HepG2 (cell line): ENCODE results near the gene TOGARAM1. TPM values are rescaled to one million over a fixed set of nuclear protein-coding genes. Genes with fewer than 3 reads are reported as not detected.

Source experiments
- ATAC-seq: fragments of 200-7000 bp; cut with Tn5 transposase; 3 replicates; pipeline ENCODE4 v1.9.1; 2020; ENCODE audit warnings: mild to moderate bottlenecking, moderate library complexity
- BruUV-seq: library from RNA; stranded (reverse); fragments of 400-500 nt; replicated peaks from 2 replicates; lab custom pipeline; 2021; lab: Mats Ljungman, UMichigan
- CTCF ChIA-PET: fragments of 300-600 bp; formaldehyde crosslinking; extraction: SDS; loops from one replicate; lab custom pipeline; 2021; ENCODE audit warnings: low total read pairs, inconsistent platforms, low intra/inter-chr PET ratio; lab: Yijun Ruan, JAX
- POLR2A ChIA-PET: fragments of 350-600 bp; sonication (Branson Sonifier 250); formaldehyde crosslinking; loops from one replicate; lab custom pipeline; 2020; ENCODE audit warnings: antibody characterized with exemption, inconsistent platforms; lab: Yijun Ruan, JAX
- DNase-seq: peaks from one replicate; pipeline ENCODE4 v3.0.0-alpha.2; 2015; ENCODE audit warnings: low spot score
- FAIRE-seq: peaks from 3 replicates; lab custom pipeline; 2011; peaks lifted over from hg19 to GRCh38; lab: Jason Lieb, UNC
- H2AFZ ChIP-seq: one replicate; pipeline ENCODE4 v1.6.1; 2011; ENCODE audit warnings: low read length, inconsistent platforms
- H3K27ac ChIP-seq: fragments of 300-600 bp; 3 replicates; pipeline ENCODE4 v1.8.0; 2011; ENCODE audit warnings: mixed run types, mild to moderate bottlenecking, mixed read lengths, low read length, inconsistent platforms; ENCODE audit not compliant: insufficient read depth; ENCODE audit errors: extremely low read length
- H3K27me3 ChIP-seq, 2 experiments: fragments of 200-600 bp in 1 of 2; 2 replicates in 1 of 2; 3 replicates in 1 of 2; pipeline versions ENCODE4 v1.6.0 to v1.8.0; 2011; ENCODE audit warnings: low read length in 2 of 2, mild to moderate bottlenecking in 2 of 2, moderate library complexity in 2 of 2, inconsistent platforms in 1 of 2; ENCODE audit not compliant: insufficient read depth in 2 of 2, control insufficient read depth in 1 of 2
- H3K36me3 ChIP-seq, 2 experiments: fragments of 200-600 bp in 1 of 2; replicated peaks in 1 of 2; 2 replicates in 1 of 2; 3 replicates in 1 of 2; pipeline versions ENCODE4 v1.5.1 to v1.8.0; 2011; ENCODE audit warnings: low read length in 2 of 2, inconsistent platforms in 1 of 2; ENCODE audit not compliant: insufficient read depth in 2 of 2, control insufficient read depth in 1 of 2
- H3K4me1 ChIP-seq: 2 replicates; pipeline ENCODE4 v1.5.1; 2012; ENCODE audit warnings: low read length, inconsistent platforms; ENCODE audit not compliant: insufficient read depth
- H3K4me2 ChIP-seq: 2 replicates; pipeline ENCODE4 v1.6.0; 2011; ENCODE audit warnings: low read depth, low read length, inconsistent platforms
- H3K4me3 ChIP-seq, 3 experiments: fragments of 200-600 bp in 1 of 3; sonication (generic), shearing (Covaris generic) in 1 of 3; replicated peaks in 1 of 3; 2 replicates each; pipeline ENCODE4 v1.5.1; 2011 to 2016; ENCODE audit warnings: low read length in 3 of 3, inconsistent platforms in 2 of 3, low read depth in 2 of 3, mild to moderate bottlenecking in 2 of 3, control low read depth in 1 of 3, mixed read lengths in 1 of 3; ENCODE audit not compliant: insufficient read depth in 1 of 3
- H3K79me2 ChIP-seq: one replicate; pipeline ENCODE4 v1.6.1; 2011; ENCODE audit warnings: low read length, inconsistent platforms; ENCODE audit not compliant: insufficient read depth
- H3K9ac ChIP-seq: 2 replicates; pipeline ENCODE4 v1.6.0; 2011; ENCODE audit warnings: mild to moderate bottlenecking, low read depth, low read length, inconsistent platforms; ENCODE audit not compliant: insufficient read depth
- H3K9me3 ChIP-seq: 2 replicates; pipeline ENCODE4 v1.5.1; 2012; ENCODE audit warnings: mild to moderate bottlenecking, low read length
- H4K20me1 ChIP-seq: 2 replicates; pipeline ENCODE4 v1.6.0; 2011; ENCODE audit warnings: inconsistent platforms, mild to moderate bottlenecking, low read length, moderate library complexity; ENCODE audit not compliant: insufficient read depth
- HES4 ChIP-seq: sonication (generic); formaldehyde crosslinking; IDR thresholded peaks from 2 replicates; pipeline ENCODE4 v1.9.0; 2021; ENCODE audit warnings: mild to moderate bottlenecking, missing genetic modification reagents, borderline replicate concordance
- HMGA1 ChIP-seq: sonication (generic); formaldehyde crosslinking; conservative IDR thresholded peaks from 2 replicates; pipeline ENCODE4 v1.4.0; 2020; ENCODE audit warnings: missing genetic modification reagents
- HNRNPK ChIP-seq: fragments of 200-400 bp; formaldehyde crosslinking; IDR thresholded peaks from 2 replicates; pipeline ENCODE4 v1.6.1; 2018; ENCODE audit warnings: low read length, low read depth, moderate library complexity, mild to moderate bottlenecking; ENCODE audit not compliant: poor library complexity, severe bottlenecking
- KDM4B ChIP-seq: sonication (generic); formaldehyde crosslinking; IDR thresholded peaks from 2 replicates; pipeline ENCODE4 v1.4.0; 2020; ENCODE audit warnings: missing genetic modification reagents
- MXI1 ChIP-seq: IDR thresholded peaks from 3 replicates; pipeline ENCODE4 v1.6.1; 2012; ENCODE audit warnings: low read depth, low read length, inconsistent platforms, borderline replicate concordance
- ZC3H13 ChIP-seq: sonication (generic); formaldehyde crosslinking; IDR thresholded peaks from 2 replicates; pipeline ENCODE4 v1.8.1; 2023; ENCODE audit warnings: mild to moderate bottlenecking, missing genetic modification reagents, moderate library complexity
- ZNF530 ChIP-seq: sonication (generic); formaldehyde crosslinking; IDR thresholded peaks from 2 replicates; pipeline ENCODE4 v1.5.0; 2020; ENCODE audit warnings: low read depth, mild to moderate bottlenecking, missing genetic modification reagents
- WGBS: methylation state at CpG from one replicate; pipeline ENCODE4 v1.1.6; 2017; ENCODE audit warnings: low lambda C conversion rate; 5-methylcytosine and 5-hydroxymethylcytosine counted together
- in situ Hi-C: cut with HindIII; loops from 2 replicates; pipeline ENCODE4 v1.10.0; 2017; ENCODE audit warnings: low pct_unique_long_range_greater_than_20kb; ENCODE audit not compliant: extremely low pct_ligation_motif_present
- intact Hi-C: fragments of 100-400 bp; cut with micrococcal nuclease; formaldehyde crosslinking; loops from one replicate; pipeline ENCODE4 v1.10.0; 2022; ENCODE audit not compliant: unreplicated experiment
- polyA plus RNA-seq, 8 experiments: library from polyadenylated mRNA; depleted of rRNA in 3 of 8; stranded (reverse) in 7 of 8; unstranded in 1 of 8; fragments of >200 nt; fragmentation: Illumina TruSeq in 4 of 8; extraction: Trizol in 4 of 8; gene quantifications; 2 replicates each; pipeline versions ENCODE4 v1.2.1 to v1.2.3, GENCODE V29; 2011 to 2016; ENCODE audit warnings: low read depth in 4 of 8, missing spikeins in 1 of 8, mixed read lengths in 1 of 8; ENCODE audit not compliant: insufficient read depth in 1 of 8
- total RNA-seq, 5 experiments: library from RNA; depleted of rRNA; stranded (reverse); fragments of >200 nt; fragmentation: Illumina TruSeq; extraction: Trizol; gene quantifications; 2 replicates each; pipeline ENCODE4 v1.2.3, GENCODE V29; 2016; ENCODE audit warnings: low read depth in 1 of 5
- TF ChIP-seq, protein P1 (sequence below): sonication (generic); formaldehyde crosslinking; IDR thresholded peaks from 2 replicates; pipeline ENCODE4 v1.4.0; 2020; ENCODE audit warnings: missing genetic modification reagents
- TF ChIP-seq, protein P2 (sequence below): sonication (generic); formaldehyde crosslinking; IDR thresholded peaks from 2 replicates; pipeline ENCODE4 v1.5.1; 2020; ENCODE audit warnings: mild to moderate bottlenecking, missing genetic modification reagents
- TF ChIP-seq, protein P3 (sequence below): sonication (generic); formaldehyde crosslinking; IDR thresholded peaks from 2 replicates; pipeline ENCODE4 v1.4.0; 2020; ENCODE audit warnings: mild to moderate bottlenecking, missing genetic modification reagents

The TOGARAM1 gene
- total and polyA plus RNA-seq, 2 of the 13 experiments (the other 11 are each of a cell fraction or from before 2014, with no cell fraction given): 5.6 to 9.8 TPM

DNA sequence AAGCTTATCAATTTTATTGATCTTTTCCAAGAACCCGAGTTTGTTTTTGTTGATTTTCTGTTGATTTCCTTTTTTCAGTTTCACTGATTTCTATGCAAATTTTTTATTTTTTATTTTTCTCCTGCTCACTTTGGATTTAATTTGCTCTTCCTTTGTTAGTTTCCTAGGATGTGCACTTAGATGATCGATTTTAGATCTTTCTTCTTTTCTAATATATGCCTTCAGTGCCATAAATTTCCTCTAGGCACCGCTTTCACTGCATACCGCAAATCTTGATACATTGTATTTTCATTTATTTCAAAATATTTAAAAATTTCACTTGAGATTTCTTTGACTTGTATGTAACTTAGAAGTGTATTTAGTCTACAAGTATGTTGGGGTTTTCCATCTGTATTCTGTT lies 9.5 kb downstream of the TOGARAM1 start:
- Histone ChIP-seq H3K4me3 (no peak overlapping the region), H3K9ac (no peak overlapping the region), H3K79me2 (peaks cover 90% of the 10 kb centered on the region), H3K27me3 (no peaks in the 10 kb centered on the region), H3K36me3 (no peaks in the 10 kb centered on the region), H2AFZ (no peak overlapping the region), H3K4me2 (no peak overlapping the region), H3K9me3 (peaks cover 9% of the 10 kb centered on the region; the same call in 1 of the 2 replicates), H4K20me1 (no peaks in the 10 kb centered on the region), H3K4me1 (peaks cover 30% of the 10 kb centered on the region), H3K27ac (no peak overlapping the region)
- FAIRE-seq (no peak), DNase-seq (no peak), ATAC-seq (no peak)
- ChIA-PET CTCF (no interaction called here), POLR2A (no interaction called here)
- 69% methylated on average over 4 of the region's 4 CpGs for WGBS
- BruUV-seq: no TSS peak
- intact Hi-C loops: no loop called here
- in situ Hi-C loops: no loop called here
- TF ChIP-seq, protein P1, sequence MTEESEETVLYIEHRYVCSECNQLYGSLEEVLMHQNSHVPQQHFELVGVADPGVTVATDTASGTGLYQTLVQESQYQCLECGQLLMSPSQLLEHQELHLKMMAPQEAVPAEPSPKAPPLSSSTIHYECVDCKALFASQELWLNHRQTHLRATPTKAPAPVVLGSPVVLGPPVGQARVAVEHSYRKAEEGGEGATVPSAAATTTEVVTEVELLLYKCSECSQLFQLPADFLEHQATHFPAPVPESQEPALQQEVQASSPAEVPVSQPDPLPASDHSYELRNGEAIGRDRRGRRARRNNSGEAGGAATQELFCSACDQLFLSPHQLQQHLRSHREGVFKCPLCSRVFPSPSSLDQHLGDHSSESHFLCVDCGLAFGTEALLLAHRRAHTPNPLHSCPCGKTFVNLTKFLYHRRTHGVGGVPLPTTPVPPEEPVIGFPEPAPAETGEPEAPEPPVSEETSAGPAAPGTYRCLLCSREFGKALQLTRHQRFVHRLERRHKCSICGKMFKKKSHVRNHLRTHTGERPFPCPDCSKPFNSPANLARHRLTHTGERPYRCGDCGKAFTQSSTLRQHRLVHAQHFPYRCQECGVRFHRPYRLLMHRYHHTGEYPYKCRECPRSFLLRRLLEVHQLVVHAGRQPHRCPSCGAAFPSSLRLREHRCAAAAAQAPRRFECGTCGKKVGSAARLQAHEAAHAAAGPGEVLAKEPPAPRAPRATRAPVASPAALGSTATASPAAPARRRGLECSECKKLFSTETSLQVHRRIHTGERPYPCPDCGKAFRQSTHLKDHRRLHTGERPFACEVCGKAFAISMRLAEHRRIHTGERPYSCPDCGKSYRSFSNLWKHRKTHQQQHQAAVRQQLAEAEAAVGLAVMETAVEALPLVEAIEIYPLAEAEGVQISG (CRISPR knock-in tag): no peak

DNA sequence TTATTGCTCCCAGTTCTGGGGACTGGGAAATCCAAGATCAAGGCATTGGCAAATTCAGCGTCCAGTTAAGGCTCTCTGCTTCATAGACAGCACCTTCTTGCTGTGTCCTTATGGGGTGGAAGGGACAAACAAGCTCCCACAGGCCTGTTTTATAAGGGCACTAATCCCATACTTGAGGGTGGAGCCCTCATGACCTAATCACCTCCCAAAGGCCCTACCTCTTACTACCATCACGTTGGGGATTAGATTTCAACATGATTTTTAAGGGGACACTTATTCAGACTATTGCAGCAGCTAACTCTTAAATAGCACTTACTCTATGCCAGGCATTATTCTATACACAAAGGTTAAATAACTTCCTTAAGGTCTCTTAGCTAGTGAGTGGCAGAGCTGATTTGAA lies 17.3 kb downstream of the TOGARAM1 start:
- Histone ChIP-seq H3K4me1 (no peaks in the 10 kb centered on the region), H3K79me2 (peaks cover 30% of the 10 kb centered on the region), H4K20me1 (no peaks in the 10 kb centered on the region), H3K4me2 (no peak overlapping the region), H3K27ac (no peak overlapping the region), H3K9me3 (no peaks in the 10 kb centered on the region), H2AFZ (no peak overlapping the region), H3K27me3 (no peaks in the 10 kb centered on the region), H3K36me3 (no peaks in the 10 kb centered on the region), H3K9ac (no peak overlapping the region), H3K4me3 (no peak overlapping the region)
- POLR2A ChIA-PET: no interaction called here
- no TSS peak for BruUV-seq
- intact Hi-C loops: no loop called here
- 100% methylated on average over 2 of the region's 2 CpGs for WGBS
- ATAC-seq: no peak
- FAIRE-seq: no peak
- CTCF ChIA-PET: no interaction called here
- in situ Hi-C loops: no loop called here
- no peak for DNase-seq
- TF ChIP-seq, protein P2, sequence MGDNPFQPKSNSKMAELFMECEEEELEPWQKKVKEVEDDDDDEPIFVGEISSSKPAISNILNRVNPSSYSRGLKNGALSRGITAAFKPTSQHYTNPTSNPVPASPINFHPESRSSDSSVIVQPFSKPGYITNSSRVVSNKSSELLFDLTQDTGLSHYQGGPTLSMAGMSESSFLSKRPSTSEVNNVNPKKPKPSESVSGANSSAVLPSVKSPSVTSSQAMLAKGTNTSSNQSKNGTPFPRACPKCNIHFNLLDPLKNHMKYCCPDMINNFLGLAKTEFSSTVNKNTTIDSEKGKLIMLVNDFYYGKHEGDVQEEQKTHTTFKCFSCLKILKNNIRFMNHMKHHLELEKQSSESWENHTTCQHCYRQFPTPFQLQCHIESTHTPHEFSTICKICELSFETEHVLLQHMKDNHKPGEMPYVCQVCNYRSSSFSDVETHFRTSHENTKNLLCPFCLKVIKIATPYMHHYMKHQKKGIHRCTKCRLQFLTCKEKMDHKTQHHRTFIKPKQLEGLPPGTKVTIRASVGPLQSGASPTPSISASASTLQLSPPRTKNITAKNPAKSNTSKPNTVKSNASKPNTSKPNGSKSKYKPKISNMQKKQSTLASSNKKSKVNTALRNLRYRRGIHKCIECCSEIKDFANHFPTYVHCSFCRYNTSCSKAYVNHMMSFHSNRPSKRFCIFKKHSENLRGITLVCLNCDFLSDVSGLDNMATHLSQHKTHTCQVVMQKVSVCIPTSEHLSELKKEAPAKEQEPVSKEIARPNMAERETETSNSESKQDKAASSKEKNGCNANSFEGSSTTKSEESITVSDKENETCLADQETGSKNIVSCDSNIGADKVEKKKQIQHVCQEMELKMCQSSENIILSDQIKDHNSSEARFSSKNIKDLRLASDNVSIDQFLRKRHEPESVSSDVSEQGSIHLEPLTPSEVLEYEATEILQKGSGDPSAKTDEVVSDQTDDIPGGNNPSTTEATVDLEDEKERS (CRISPR knock-in tag): no peak
- TF ChIP-seq KDM4B (CRISPR knock-in tag): no peak
- no peak for TF ChIP-seq MXI1
- no peak for TF ChIP-seq ZNF530 (CRISPR knock-in tag)
- no peak for TF ChIP-seq ZC3H13 (CRISPR knock-in tag)
- TF ChIP-seq HMGA1 (CRISPR knock-in tag): no peak
- no peak for TF ChIP-seq HNRNPK
- no peak for TF ChIP-seq HES4 (CRISPR knock-in tag)
- TF ChIP-seq, protein P3, sequence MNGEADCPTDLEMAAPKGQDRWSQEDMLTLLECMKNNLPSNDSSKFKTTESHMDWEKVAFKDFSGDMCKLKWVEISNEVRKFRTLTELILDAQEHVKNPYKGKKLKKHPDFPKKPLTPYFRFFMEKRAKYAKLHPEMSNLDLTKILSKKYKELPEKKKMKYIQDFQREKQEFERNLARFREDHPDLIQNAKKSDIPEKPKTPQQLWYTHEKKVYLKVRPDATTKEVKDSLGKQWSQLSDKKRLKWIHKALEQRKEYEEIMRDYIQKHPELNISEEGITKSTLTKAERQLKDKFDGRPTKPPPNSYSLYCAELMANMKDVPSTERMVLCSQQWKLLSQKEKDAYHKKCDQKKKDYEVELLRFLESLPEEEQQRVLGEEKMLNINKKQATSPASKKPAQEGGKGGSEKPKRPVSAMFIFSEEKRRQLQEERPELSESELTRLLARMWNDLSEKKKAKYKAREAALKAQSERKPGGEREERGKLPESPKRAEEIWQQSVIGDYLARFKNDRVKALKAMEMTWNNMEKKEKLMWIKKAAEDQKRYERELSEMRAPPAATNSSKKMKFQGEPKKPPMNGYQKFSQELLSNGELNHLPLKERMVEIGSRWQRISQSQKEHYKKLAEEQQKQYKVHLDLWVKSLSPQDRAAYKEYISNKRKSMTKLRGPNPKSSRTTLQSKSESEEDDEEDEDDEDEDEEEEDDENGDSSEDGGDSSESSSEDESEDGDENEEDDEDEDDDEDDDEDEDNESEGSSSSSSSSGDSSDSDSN (CRISPR knock-in tag): no peak
